ENCODE measurements around the gene RHO. TPM values are rescaled to one million over a fixed set of nuclear protein-coding genes. Genes with fewer than 3 reads are reported as not detected.
A peak's percentile ranks its signal among the peaks of the same experiment; 100 is the strongest.

The RHO gene
- total and polyA plus RNA-seq, 10 of the 15 experiments (the other 5 are each of a cell fraction or from before 2014, with no cell fraction given) = not detected

GRCh38 chr3:129490273-129490675 lies 38.2 kb upstream of the RHO start:
- DNase-seq (ENCODE audit: low read depth, low spot score) (peak; percentile 12), ATAC-seq (peak; percentile 99), FAIRE-seq (peak; percentile 57)
- Histone ChIP-seq H3K27me3 (replicated peaks in 1 of 2; ENCODE audit: control insufficient read depth in 2 of 2, insufficient read depth in 2 of 2, low read length in 1 of 2) (no peaks in the 10 kb centered on the region), H3K9me3 (replicated peaks; ENCODE audit: control insufficient read depth, insufficient read depth, low read length) (no peaks in the 10 kb centered on the region), H3K27ac (ENCODE audit: control insufficient read depth, insufficient read depth) (no peak overlapping the region), H3K4me1 (ENCODE audit: control insufficient read depth, insufficient read depth, low read length) (peaks cover 15% of the 10 kb centered on the region), H3K79me2 (ENCODE audit: control insufficient read depth, insufficient read depth, low read length) (no peaks in the 10 kb centered on the region), H3K36me3 (ENCODE audit: control insufficient read depth in 2 of 2, insufficient read depth in 2 of 2, low read length in 1 of 2) (no peaks in the 10 kb centered on the region; a peak in 1 of 4 replicates), H3K9ac (ENCODE audit: control insufficient read depth, insufficient read depth, low read length) (no peak overlapping the region), H2AFZ (ENCODE audit: control insufficient read depth, low read depth, low read length) (peak overlapping the region; percentile 12; the same call in 1 of the 2 replicates), H4K20me1 (ENCODE audit: control insufficient read depth, insufficient read depth) (no peaks in the 10 kb centered on the region), H3K4me3 (no peak overlapping the region), H3K4me2 (ENCODE audit: control insufficient read depth, insufficient read depth) (no peak overlapping the region)
- ChIA-PET RAD21 (ENCODE audit: unreplicated experiment) (interaction anchor here (0.5 to 2.6 kb wide), 36 partner anchors 10 to 445 kb away, joined by 3 to 25 read pairs (median 4); partner anchors contain the start of genes IFT122 and MBD4), SMC1A (ENCODE audit: uncharacterized antibody, unreplicated experiment) (interaction anchor here (0.6 to 2.2 kb wide), 24 partner anchors 10 to 444 kb away, joined by 3 to 18 read pairs (median 4); no protein-coding TSS in a partner anchor), POLR2A (interaction anchor here (0.6 kb wide), 1 partner anchor 350 kb away, joined by 3 read pairs; no protein-coding TSS in a partner anchor), CTCF (interaction anchor here (0.6 to 3.3 kb wide), 48 partner anchors 10 to 616 kb away, joined by 3 to 37 read pairs (median 4); partner anchors contain the start of gene PLXND1)
- intact Hi-C loops (cut with micrococcal nuclease; ENCODE audit: unreplicated experiment) (loop anchor here (1.0 to 10.0 kb wide), 6 partner anchors 105 to 444 kb away; no protein-coding TSS in a partner anchor), in situ Hi-C loops (cut with MboI) (loop anchor here (5.0 kb wide), 1 partner anchor 342 kb away; no protein-coding TSS in a partner anchor)
- BruUV-seq (replicated peaks) = no TSS peak
- 13% methylated on average over 5 of the region's 5 CpGs for WGBS (ENCODE audit: insufficient coverage, insufficient replicate concordance, low lambda C conversion rate, missing lambda C conversion rate)
- TF ChIP-seq RELA (IDR thresholded peaks at IDR 0.05; ENCODE audit: borderline replicate concordance, partially characterized antibody) = peak; percentile 48
- TF ChIP-seq NFYA (IDR thresholded peaks at IDR 0.05; ENCODE audit: borderline replicate concordance, low read depth, low read length) = no peak
- TF ChIP-seq ZNF384 (IDR thresholded peaks at IDR 0.05; ENCODE audit: borderline replicate concordance, low read depth, low read length) = no peak
- TF ChIP-seq ZBTB40 (IDR thresholded peaks at IDR 0.05; ENCODE audit: borderline replicate concordance) = no peak
- no peak for TF ChIP-seq RELB (IDR thresholded peaks at IDR 0.05; ENCODE audit: low read depth)
- no peak for TF ChIP-seq ZNF24 (IDR thresholded peaks at IDR 0.05)
- no peak for TF ChIP-seq CUX1 (IDR thresholded peaks at IDR 0.05; ENCODE audit: insufficient replicate concordance, low read depth, low read length)
- TF ChIP-seq PKNOX1 (IDR thresholded peaks at IDR 0.05) = peak; percentile 11; the same call in 1 of the 2 replicates
- TF ChIP-seq YY1 (IDR thresholded peaks at IDR 0.05; ENCODE audit: low read depth, low read length) = 0 out of 2 replicates have a peak, but pooled peaks have one; percentile 55
- TF ChIP-seq RB1 (IDR thresholded peaks at IDR 0.05; ENCODE audit: borderline replicate concordance) = peak; percentile 55; the same call in 1 of the 2 replicates

Data from GM12878 (cell line).